Thoracic aorta (tissue), 2 donors: ENCODE data around the gene ZNF511. TPM values are rescaled to one million over a fixed set of nuclear protein-coding genes. Genes with fewer than 3 reads are reported as not detected.
"Not testable (repeated sequence)": the region's sequence is repeated elsewhere in the genome, so short reads cannot be mapped to it uniquely, and the experiment has no call there.

Experiments used
- ATAC-seq: fragments of 150-250 bp; one replicate; pipeline ENCODE4 v1.8.0; 2017; ENCODE audit warnings: low read depth; ENCODE audit not compliant: insufficient number of reproducible peaks, low FRiP score
- DNase-seq: peaks from one replicate; pipeline ENCODE4 v3.0.0-alpha.2; 2020; ENCODE audit warnings: low spot score
- H3K27ac ChIP-seq, 2 donors: fragments of 200-600 bp; sonication (generic); 1 replicate in 1 of 2; 2 replicates in 1 of 2; pipeline ENCODE4 v1.5.1; 2016; ENCODE audit warnings: mild to moderate bottlenecking in 2 of 2, moderate library complexity in 2 of 2
- H3K27me3 ChIP-seq: fragments of 200-600 bp; sonication (generic); replicated peaks from 2 replicates; pipeline ENCODE4 v1.6.0; 2016; ENCODE audit warnings: mild to moderate bottlenecking; ENCODE audit not compliant: insufficient read depth
- H3K36me3 ChIP-seq: fragments of 200-600 bp; sonication (generic); one replicate; pipeline ENCODE4 v1.5.1; 2016
- H3K4me1 ChIP-seq, 2 donors: fragments of 200-600 bp; sonication (generic); 1 replicate in 1 of 2; 2 replicates in 1 of 2; pipeline versions ENCODE4 v1.5.1 to v1.6.0; 2016; ENCODE audit warnings: low read depth in 2 of 2, mild to moderate bottlenecking in 1 of 2; ENCODE audit not compliant: control insufficient read depth in 1 of 2
- H3K4me3 ChIP-seq: fragments of 200-600 bp; sonication (generic); 2 replicates; pipeline ENCODE4 v1.5.1; 2016; ENCODE audit warnings: mild to moderate bottlenecking
- H3K9me3 ChIP-seq: fragments of 200-600 bp; sonication (generic); 2 replicates; pipeline ENCODE4 v1.5.1; 2016
- CTCF ChIP-seq: fragments of 200-600 bp; sonication (generic); IDR thresholded peaks from one replicate; pipeline ENCODE4 v1.5.1; 2019; ENCODE audit warnings: antibody characterized with exemption
- total RNA-seq, 2 donors: library from RNA; depleted of rRNA; stranded (reverse); fragments of >200 nt; gene quantifications; one replicate each; pipeline versions ENCODE4 v1.1.0 to v1.2.3, GENCODE V29; 2016

The ZNF511 gene
- total RNA-seq, 2 donors from 2014 or later: 20.0 to 33.2 TPM

- Histone ChIP-seq H3K9me3 (no peaks in the 10 kb centered on the region), H3K4me1 (peaks cover 18 to 28% of the 10 kb centered on the region in 2 donors), H3K36me3 (no peaks in the 10 kb centered on the region), H3K27ac (no peak overlapping the region), H3K4me3 (no peak overlapping the region), H3K27me3 (no peaks in the 10 kb centered on the region)
- DNase-seq (no peak), ATAC-seq (no peak)
- TF ChIP-seq CTCF: no peak
These were observed 45.0 kb upstream of the ZNF511 start for GRCh38 chr10:133263674-133264073.

DNA sequence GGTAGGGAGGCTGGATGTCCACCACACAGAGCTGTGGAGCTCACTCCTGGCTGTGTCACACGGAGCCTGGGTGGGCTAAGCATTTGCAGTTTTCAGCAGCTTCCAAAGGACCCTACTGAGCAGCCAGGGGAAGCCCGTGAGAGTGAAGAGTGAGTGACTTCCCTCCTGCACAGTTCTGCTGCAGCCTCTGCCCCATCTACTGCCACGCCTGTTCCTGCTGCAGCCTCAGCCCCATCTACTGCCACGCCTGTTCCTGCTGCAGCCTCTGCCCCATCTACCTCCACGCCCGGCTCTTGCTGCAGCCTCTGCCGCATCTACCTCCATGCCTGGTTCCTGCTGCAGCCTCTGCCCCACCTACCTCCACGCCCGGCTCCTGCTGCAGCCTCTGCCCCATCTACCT lies 44.3 kb upstream of the ZNF511 start:
- Histone ChIP-seq H3K27me3 (no peaks in the 10 kb centered on the region), H3K4me3 (no peak overlapping the region), H3K36me3 (no peaks in the 10 kb centered on the region), H3K9me3 (no peaks in the 10 kb centered on the region), H3K4me1 (peaks cover 18 to 20% of the 10 kb centered on the region in 2 donors), H3K27ac (no peak overlapping the region)
- TF ChIP-seq CTCF: no peak
- DNase-seq: no peak
- ATAC-seq: no peak

DNA sequence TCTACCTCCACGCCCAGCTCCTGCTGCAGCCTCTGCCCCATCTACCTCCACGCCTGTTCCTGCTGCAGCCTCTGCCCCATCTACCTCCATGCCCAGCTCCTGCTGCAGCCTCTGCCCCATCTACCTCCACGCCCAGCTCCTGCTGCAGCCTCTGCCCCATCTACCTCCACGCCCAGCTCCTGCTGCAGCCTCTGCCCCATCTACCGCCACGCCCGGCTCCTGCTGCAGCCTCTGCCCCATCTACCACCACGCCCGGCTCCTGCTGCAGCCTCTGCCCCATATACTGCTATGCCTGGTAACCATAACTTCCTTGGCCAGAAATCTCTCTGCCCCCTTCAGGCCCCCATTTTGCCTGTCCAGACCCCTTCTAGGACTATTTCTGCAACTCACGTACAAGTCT lies 43.7 kb upstream of the ZNF511 start:
- not testable (repeated sequence) for H3K36me3 ChIP-seq, H3K27me3 ChIP-seq, ATAC-seq, H3K27ac ChIP-seq, DNase-seq, H3K4me3 ChIP-seq, H3K9me3 ChIP-seq
- peaks cover 13 to 18% of the 10 kb centered on the region in 2 donors for H3K4me1 ChIP-seq

DNA sequence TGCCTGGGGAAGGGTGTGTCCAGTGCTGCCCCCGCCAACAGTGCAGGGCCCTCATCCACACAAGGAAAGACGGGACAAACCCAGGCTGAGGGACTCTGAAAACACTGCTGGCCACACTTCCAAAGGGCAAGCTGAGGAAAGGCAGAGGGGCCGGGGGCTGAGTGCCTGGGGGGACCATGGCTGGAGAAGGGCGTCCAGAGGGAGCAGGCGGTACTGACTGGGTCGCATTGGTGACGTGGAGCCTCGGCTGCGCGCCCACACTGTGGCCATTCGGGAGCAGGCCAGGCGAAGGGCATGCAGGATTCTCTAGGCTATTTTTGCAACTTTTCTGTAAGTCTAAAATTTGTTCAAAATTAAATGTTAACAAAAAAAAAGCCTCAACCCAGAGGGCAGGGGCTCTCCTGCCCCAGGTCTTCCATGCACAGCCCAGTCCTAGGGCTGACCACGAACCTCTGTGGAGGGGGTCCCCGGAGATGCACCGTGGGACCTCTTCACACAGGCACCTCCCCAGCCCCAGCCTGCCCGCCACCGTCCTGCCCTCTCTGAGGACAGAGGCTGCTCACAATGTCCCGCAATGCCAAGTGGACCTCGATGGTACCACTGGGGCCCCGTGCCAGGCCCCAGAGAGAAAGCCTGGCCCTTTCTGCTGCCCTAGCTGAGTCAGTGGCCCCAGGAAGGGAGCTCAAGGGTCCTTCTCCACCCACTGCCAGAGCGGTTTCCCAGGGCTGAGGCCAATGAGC lies 42.5 kb upstream of the ZNF511 start:
- no peak for TF ChIP-seq CTCF
- no peak overlapping the region for H3K27ac ChIP-seq
- no peak for ATAC-seq

GRCh38 chr10:133267293-133267692 lies 41.4 kb upstream of the ZNF511 start:
- TF ChIP-seq CTCF: no peak
- Histone ChIP-seq H3K27me3 (no peaks in the 10 kb centered on the region), H3K36me3 (peaks cover 4% of the 10 kb centered on the region), H3K9me3 (no peaks in the 10 kb centered on the region), H3K4me1 (peaks cover 3 to 5% of the 10 kb centered on the region in 2 donors), H3K27ac (no peak overlapping the region), H3K4me3 (no peak overlapping the region)
- DNase-seq: no peak
- ATAC-seq: no peak

More for the DNA sequence above, 42.5 kb upstream of the ZNF511 start:
- H3K27me3 ChIP-seq: no peaks in the 10 kb centered on the region
- peaks cover 4% of the 10 kb centered on the region for H3K36me3 ChIP-seq
- no peaks in the 10 kb centered on the region for H3K9me3 ChIP-seq
- H3K4me3 ChIP-seq: no peak overlapping the region
- DNase-seq: no peak
- peaks cover 4 to 7% of the 10 kb centered on the region in 2 donors for H3K4me1 ChIP-seq

GRCh38 chr10:133267829-133268228 lies 40.9 kb upstream of the ZNF511 start:
- no peak for TF ChIP-seq CTCF
- peaks cover 4% of the 10 kb centered on the region for H3K36me3 ChIP-seq
- H3K27me3 ChIP-seq: no peaks in the 10 kb centered on the region
- no peak overlapping the region for H3K4me3 ChIP-seq
- H3K9me3 ChIP-seq: no peaks in the 10 kb centered on the region
- ATAC-seq: no peak
- H3K27ac ChIP-seq: no peak overlapping the region
- no peak for DNase-seq
- no peaks in the 10 kb centered on the region for H3K4me1 ChIP-seq
